ENCODE data around the gene CACNA2D3.

CACNA2D3 gene

DNA sequence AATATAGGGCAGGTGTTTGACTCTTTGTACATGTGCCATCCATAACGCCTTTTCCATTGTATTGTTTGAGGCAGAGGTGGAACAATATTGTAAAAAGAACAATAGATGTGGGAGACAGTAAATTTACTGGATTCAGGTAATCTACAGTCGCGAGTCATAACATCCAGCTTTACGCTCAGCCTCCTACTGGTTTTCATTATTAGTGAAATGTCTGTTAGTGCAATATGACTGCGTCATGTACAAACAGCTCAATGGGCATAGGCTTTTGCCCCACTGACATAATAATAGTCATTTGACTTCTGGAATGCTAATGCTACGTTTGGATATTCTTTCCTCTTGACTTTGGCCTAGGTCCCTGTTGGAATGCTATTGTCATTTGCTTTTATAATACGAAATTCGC lies 9.5 kb downstream of the CACNA2D3 start:
- H3K27ac ChIP-seq (ENCODE audit: low read length): no peak overlapping the region
- H3K4me3 ChIP-seq (ENCODE audit: low read length): no peak overlapping the region
- no peaks in the 10 kb centered on the region for H3K36me3 ChIP-seq (ENCODE audit: control insufficient read depth, low read depth, low read length)
- no peaks in the 10 kb centered on the region for H3K27me3 ChIP-seq (ENCODE audit: control insufficient read depth, insufficient read depth, low read length)
- H3K9ac ChIP-seq (ENCODE audit: low read length): no peak overlapping the region
- no peaks in the 10 kb centered on the region for H3K9me3 ChIP-seq (ENCODE audit: control insufficient read depth, low read depth, low read length)
- no peaks in the 10 kb centered on the region for H3K4me1 ChIP-seq (ENCODE audit: control insufficient read depth, low read depth, low read length)

DNA sequence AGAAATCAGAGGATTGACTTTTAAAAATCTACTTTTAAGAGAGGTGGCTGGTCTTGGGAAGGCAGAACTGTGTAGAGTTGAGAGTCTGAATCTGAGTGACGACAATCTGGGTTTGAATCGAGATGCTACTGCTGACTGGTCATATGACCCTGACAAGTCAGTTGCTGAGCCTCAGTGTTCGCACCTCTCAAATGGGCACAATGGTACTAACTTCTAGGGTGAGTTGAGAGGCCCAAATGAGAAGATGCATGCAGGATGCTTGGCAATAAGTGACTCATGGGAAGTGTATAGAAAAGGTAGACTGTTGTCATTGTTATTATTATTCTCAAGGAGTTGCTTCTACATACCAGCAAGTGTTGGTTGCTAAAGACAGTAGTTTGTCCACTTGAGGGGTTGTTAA lies 10.3 kb downstream of the CACNA2D3 start:
- Histone ChIP-seq H3K27me3 (ENCODE audit: control insufficient read depth, insufficient read depth, low read length) (no peaks in the 10 kb centered on the region), H3K9me3 (ENCODE audit: control insufficient read depth, low read depth, low read length) (no peaks in the 10 kb centered on the region), H3K27ac (ENCODE audit: low read length) (no peak overlapping the region), H3K4me3 (ENCODE audit: low read length) (no peak overlapping the region), H3K4me1 (ENCODE audit: control insufficient read depth, low read depth, low read length) (no peaks in the 10 kb centered on the region), H3K36me3 (ENCODE audit: control insufficient read depth, low read depth, low read length) (no peaks in the 10 kb centered on the region), H3K9ac (ENCODE audit: low read length) (no peak overlapping the region)

- H3K4me1 ChIP-seq (ENCODE audit: control insufficient read depth, low read depth, low read length): no peaks in the 10 kb centered on the region
- H3K27me3 ChIP-seq (ENCODE audit: control insufficient read depth, insufficient read depth, low read length): no peaks in the 10 kb centered on the region
- no peak overlapping the region for H3K27ac ChIP-seq (ENCODE audit: low read length)
- H3K36me3 ChIP-seq (ENCODE audit: control insufficient read depth, low read depth, low read length): no peaks in the 10 kb centered on the region
- no peak overlapping the region for H3K4me3 ChIP-seq (ENCODE audit: low read length)
- no peak overlapping the region for H3K9ac ChIP-seq (ENCODE audit: low read length)
- no peaks in the 10 kb centered on the region for H3K9me3 ChIP-seq (ENCODE audit: control insufficient read depth, low read depth, low read length)
Observed at GRCh38 chr3:54133196-54133595, 10.8 kb downstream of the CACNA2D3 start.

DNA sequence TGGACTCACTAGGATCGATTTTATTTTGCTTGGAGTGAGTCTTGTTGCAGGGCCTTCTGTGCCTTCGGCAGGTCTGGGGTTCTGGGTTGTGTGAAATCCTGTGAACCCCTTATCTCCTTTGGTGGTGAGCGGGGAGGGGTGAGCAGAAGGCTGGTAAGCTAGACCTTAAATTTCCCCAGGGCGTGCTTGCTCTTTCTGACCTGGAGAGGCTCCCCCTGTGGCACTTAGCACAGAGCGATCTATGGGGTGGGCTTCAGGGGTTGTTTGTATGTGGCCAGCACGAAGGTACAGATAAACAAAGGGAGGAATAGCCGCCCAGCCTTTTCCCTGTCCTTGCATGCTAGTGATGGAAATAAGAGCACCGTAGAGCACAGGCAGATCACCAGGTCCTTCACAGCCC lies 11.8 kb downstream of the CACNA2D3 start:
- H3K27me3 ChIP-seq (ENCODE audit: control insufficient read depth, insufficient read depth, low read length): no peaks in the 10 kb centered on the region
- H3K4me3 ChIP-seq (ENCODE audit: low read length): no peak overlapping the region
- H3K9ac ChIP-seq (ENCODE audit: low read length): no peak overlapping the region
- H3K9me3 ChIP-seq (ENCODE audit: control insufficient read depth, low read depth, low read length): no peaks in the 10 kb centered on the region
- H3K36me3 ChIP-seq (ENCODE audit: control insufficient read depth, low read depth, low read length): no peaks in the 10 kb centered on the region
- H3K27ac ChIP-seq (ENCODE audit: low read length): no peak overlapping the region
- H3K4me1 ChIP-seq (ENCODE audit: control insufficient read depth, low read depth, low read length): no peaks in the 10 kb centered on the region

DNA sequence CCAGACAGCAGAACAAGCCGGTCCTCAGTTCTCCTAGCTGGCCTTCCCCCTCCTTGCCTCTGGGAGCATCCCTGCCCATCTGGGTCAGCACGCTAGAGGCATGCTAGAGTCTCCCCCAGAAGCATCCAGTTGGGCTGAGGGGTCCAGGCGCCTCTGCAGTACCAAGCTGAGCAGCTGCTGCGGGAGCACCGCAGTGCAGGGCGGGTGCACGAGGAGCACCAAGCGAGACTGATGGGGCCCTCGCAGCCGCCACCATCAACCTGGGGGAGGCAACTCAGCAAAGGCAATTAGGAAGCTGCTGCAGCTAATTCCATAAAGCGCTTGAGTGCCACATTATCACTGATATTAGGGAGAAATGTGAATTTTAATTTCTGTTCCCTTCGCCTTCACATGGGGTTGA lies 12.4 kb downstream of the CACNA2D3 start:
- H3K9me3 ChIP-seq (ENCODE audit: control insufficient read depth, low read depth, low read length): no peaks in the 10 kb centered on the region
- no peaks in the 10 kb centered on the region for H3K4me1 ChIP-seq (ENCODE audit: control insufficient read depth, low read depth, low read length)
- H3K9ac ChIP-seq (ENCODE audit: low read length): no peak overlapping the region
- H3K36me3 ChIP-seq (ENCODE audit: control insufficient read depth, low read depth, low read length): no peaks in the 10 kb centered on the region
- H3K27me3 ChIP-seq (ENCODE audit: control insufficient read depth, insufficient read depth, low read length): no peaks in the 10 kb centered on the region
- H3K27ac ChIP-seq (ENCODE audit: low read length): no peak overlapping the region
- no peak overlapping the region for H3K4me3 ChIP-seq (ENCODE audit: low read length)

DNA sequence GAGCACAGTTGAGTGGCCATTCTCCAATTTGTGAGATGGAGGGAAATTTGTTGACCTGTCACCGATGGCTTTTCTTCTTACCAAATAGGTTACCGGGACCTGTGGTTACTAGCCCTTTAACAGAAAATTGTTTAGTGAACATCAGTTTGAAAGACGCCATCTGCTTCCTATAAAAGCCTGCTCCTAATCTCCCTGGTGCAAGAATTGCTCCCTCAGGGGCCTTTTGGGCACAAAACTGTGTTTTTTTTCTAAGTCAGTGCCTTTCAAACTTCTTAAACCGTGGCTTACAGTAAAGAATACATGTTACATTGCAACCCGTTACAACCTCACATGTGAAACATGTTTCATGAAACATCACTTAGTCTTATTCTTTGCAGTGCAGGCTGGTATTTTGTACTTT lies 15.0 kb downstream of the CACNA2D3 start:
- Histone ChIP-seq H3K4me3 (ENCODE audit: low read length) (no peak overlapping the region), H3K4me1 (ENCODE audit: control insufficient read depth, low read depth, low read length) (no peaks in the 10 kb centered on the region), H3K27ac (ENCODE audit: low read length) (no peak overlapping the region), H3K27me3 (ENCODE audit: control insufficient read depth, insufficient read depth, low read length) (no peaks in the 10 kb centered on the region), H3K9me3 (ENCODE audit: control insufficient read depth, low read depth, low read length) (no peaks in the 10 kb centered on the region), H3K36me3 (ENCODE audit: control insufficient read depth, low read depth, low read length) (no peaks in the 10 kb centered on the region), H3K9ac (ENCODE audit: low read length) (no peak overlapping the region)

GRCh38 chr3:54138937-54139547 lies 16.7 kb downstream of the CACNA2D3 start:
- H3K4me3 ChIP-seq (ENCODE audit: low read length): no peak overlapping the region
- H3K9ac ChIP-seq (ENCODE audit: low read length): no peak overlapping the region
- no peaks in the 10 kb centered on the region for H3K27me3 ChIP-seq (ENCODE audit: control insufficient read depth, insufficient read depth, low read length)
- H3K27ac ChIP-seq (ENCODE audit: low read length): no peak overlapping the region
- H3K4me1 ChIP-seq (ENCODE audit: control insufficient read depth, low read depth, low read length): no peaks in the 10 kb centered on the region
- no peaks in the 10 kb centered on the region for H3K36me3 ChIP-seq (ENCODE audit: control insufficient read depth, low read depth, low read length)
- H3K9me3 ChIP-seq (ENCODE audit: control insufficient read depth, low read depth, low read length): no peaks in the 10 kb centered on the region

DNA sequence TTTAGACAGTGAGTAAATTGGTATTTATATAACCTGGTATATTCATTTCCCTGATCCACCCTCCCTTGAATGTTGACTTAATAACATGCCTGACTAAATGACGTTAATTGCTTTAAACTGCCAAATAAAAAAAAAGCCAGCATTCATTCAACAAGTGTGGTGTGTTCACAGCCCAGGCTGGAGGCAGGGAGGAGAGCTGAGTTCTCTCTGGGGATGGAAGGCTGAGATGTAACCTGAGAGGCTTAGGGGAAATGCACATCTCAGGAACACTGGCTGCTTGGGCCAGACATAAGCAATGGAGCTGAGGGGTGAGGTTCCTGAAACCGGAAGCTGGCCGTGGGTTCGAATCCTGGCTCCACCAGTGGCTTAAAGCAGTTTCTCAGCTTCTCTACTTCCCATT lies 17.3 kb downstream of the CACNA2D3 start:
- Histone ChIP-seq H3K9ac (ENCODE audit: low read length) (no peak overlapping the region), H3K4me1 (ENCODE audit: control insufficient read depth, low read depth, low read length) (no peaks in the 10 kb centered on the region), H3K27ac (ENCODE audit: low read length) (no peak overlapping the region), H3K36me3 (ENCODE audit: control insufficient read depth, low read depth, low read length) (no peaks in the 10 kb centered on the region), H3K9me3 (ENCODE audit: control insufficient read depth, low read depth, low read length) (no peaks in the 10 kb centered on the region), H3K4me3 (ENCODE audit: low read length) (no peak overlapping the region), H3K27me3 (ENCODE audit: control insufficient read depth, insufficient read depth, low read length) (no peaks in the 10 kb centered on the region)

GRCh38 chr3:54144284-54144683 lies 21.9 kb downstream of the CACNA2D3 start:
- Histone ChIP-seq H3K9me3 (ENCODE audit: control insufficient read depth, low read depth, low read length) (no peaks in the 10 kb centered on the region), H3K36me3 (ENCODE audit: control insufficient read depth, low read depth, low read length) (no peaks in the 10 kb centered on the region), H3K9ac (ENCODE audit: low read length) (no peak overlapping the region)

GRCh38 chr3:54146506-54147239 lies 24.3 kb downstream of the CACNA2D3 start:
- Histone ChIP-seq H3K27ac (ENCODE audit: low read length) (no peak overlapping the region), H3K27me3 (ENCODE audit: control insufficient read depth, insufficient read depth, low read length) (no peaks in the 10 kb centered on the region), H3K9ac (ENCODE audit: low read length) (no peak overlapping the region), H3K4me3 (ENCODE audit: low read length) (no peak overlapping the region), H3K4me1 (ENCODE audit: control insufficient read depth, low read depth, low read length) (no peaks in the 10 kb centered on the region), H3K36me3 (ENCODE audit: control insufficient read depth, low read depth, low read length) (no peaks in the 10 kb centered on the region), H3K9me3 (ENCODE audit: control insufficient read depth, low read depth, low read length) (no peaks in the 10 kb centered on the region)

More at GRCh38 chr3:54144284-54144683, 21.9 kb downstream of the CACNA2D3 start:
- H3K4me1 ChIP-seq (ENCODE audit: control insufficient read depth, low read depth, low read length): no peaks in the 10 kb centered on the region
- H3K27ac ChIP-seq (ENCODE audit: low read length): no peak overlapping the region
- no peaks in the 10 kb centered on the region for H3K27me3 ChIP-seq (ENCODE audit: control insufficient read depth, insufficient read depth, low read length)
- no peak overlapping the region for H3K4me3 ChIP-seq (ENCODE audit: low read length)

- Histone ChIP-seq H3K9ac (ENCODE audit: low read length) (no peak overlapping the region), H3K36me3 (ENCODE audit: control insufficient read depth, low read depth, low read length) (no peaks in the 10 kb centered on the region), H3K9me3 (ENCODE audit: control insufficient read depth, low read depth, low read length) (no peaks in the 10 kb centered on the region), H3K4me1 (ENCODE audit: control insufficient read depth, low read depth, low read length) (no peaks in the 10 kb centered on the region), H3K27me3 (ENCODE audit: control insufficient read depth, insufficient read depth, low read length) (no peaks in the 10 kb centered on the region), H3K4me3 (ENCODE audit: low read length) (no peak overlapping the region), H3K27ac (ENCODE audit: low read length) (no peak overlapping the region)
Observed at GRCh38 chr3:54150864-54151467, 28.6 kb downstream of the CACNA2D3 start.

GRCh38 chr3:54153477-54153876 lies 31.1 kb downstream of the CACNA2D3 start:
- Histone ChIP-seq H3K27ac (ENCODE audit: low read length) (no peak overlapping the region), H3K4me1 (ENCODE audit: control insufficient read depth, low read depth, low read length) (peaks cover 2% of the 10 kb centered on the region), H3K9ac (ENCODE audit: low read length) (no peak overlapping the region), H3K36me3 (ENCODE audit: control insufficient read depth, low read depth, low read length) (no peaks in the 10 kb centered on the region), H3K4me3 (ENCODE audit: low read length) (no peak overlapping the region), H3K9me3 (ENCODE audit: control insufficient read depth, low read depth, low read length) (no peaks in the 10 kb centered on the region), H3K27me3 (ENCODE audit: control insufficient read depth, insufficient read depth, low read length) (no peaks in the 10 kb centered on the region)
